Type B pancreatic cell (in vitro differentiated cells): ENCODE results near the gene CLASP1. TPM values are rescaled to one million over a fixed set of nuclear protein-coding genes. Genes with fewer than 3 reads are reported as not detected.
"Not testable (repeated sequence)": the region's sequence is repeated elsewhere in the genome, so short reads cannot be mapped to it uniquely, and the experiment has no call there.

Experiments
- DNase-seq: peaks from one replicate; pipeline ENCODE4 v3.0.0; 2021; ENCODE audit warnings: mixed read lengths; ENCODE audit not compliant: unreplicated experiment; ENCODE audit errors: extremely low spot score
- H3K27ac Mint-ChIP-seq: 2 replicates; pipeline ENCODE4 v1.8.0; 2021; ENCODE audit warnings: mild to moderate bottlenecking, mixed read lengths
- H3K27me3 Mint-ChIP-seq: 2 replicates; pipeline ENCODE4 v1.8.0; 2021; ENCODE audit warnings: mixed read lengths
- H3K36me3 Mint-ChIP-seq: 2 replicates; pipeline ENCODE4 v1.8.0; 2021; ENCODE audit warnings: mixed read lengths
- H3K4me1 Mint-ChIP-seq: one replicate; pipeline ENCODE4 v1.8.0; 2021; ENCODE audit warnings: mixed read lengths; ENCODE audit not compliant: unreplicated experiment
- H3K4me3 Mint-ChIP-seq: 2 replicates; pipeline ENCODE4 v1.8.0; 2021; ENCODE audit warnings: mild to moderate bottlenecking, mixed read lengths
- H3K9me3 Mint-ChIP-seq: 2 replicates; pipeline ENCODE4 v1.8.0; 2021; ENCODE audit warnings: mixed read lengths
- CTCF ChIP-seq: fragments of 200-600 bp; sonication (generic); conservative IDR thresholded peaks from 2 replicates; pipeline ENCODE4 v1.5.0; 2021; ENCODE audit warnings: antibody characterized with exemption, mild to moderate bottlenecking
- total RNA-seq: library from RNA; stranded (reverse); gene quantifications from 2 replicates; pipeline ENCODE4 v1.2.1, GENCODE V29; 2021; ENCODE audit warnings: low replicate concordance

CLASP1 gene
- total RNA-seq, 1 donor from 2014 or later = 74.6 TPM

GRCh38 chr2:121382744-121383143, 266.5 kb downstream of the CLASP1 start:
- Mint-ChIP-seq H3K9me3 (no peaks in the 10 kb centered on the region), H3K36me3 (peaks cover 53% of the 10 kb centered on the region), H3K27me3 (no peaks in the 10 kb centered on the region), H3K4me3 (no peak overlapping the region), H3K27ac (no peak overlapping the region), H3K4me1 (no peaks in the 10 kb centered on the region)
- DNase-seq = no peak
- TF ChIP-seq CTCF = no peak

- Mint-ChIP-seq H3K27ac (no peak overlapping the region), H3K4me1 (no peaks in the 10 kb centered on the region), H3K36me3 (peaks cover 57% of the 10 kb centered on the region), H3K27me3 (no peaks in the 10 kb centered on the region), H3K9me3 (no peaks in the 10 kb centered on the region), H3K4me3 (no peak overlapping the region)
- no peak for TF ChIP-seq CTCF
- DNase-seq = no peak
Measured at GRCh38 chr2:121377646-121378045, 271.6 kb downstream of the CLASP1 start.

GRCh38 chr2:121376535-121377250, 272.6 kb downstream of the CLASP1 start:
- Mint-ChIP-seq H3K27ac (no peak overlapping the region), H3K4me3 (no peak overlapping the region), H3K9me3 (no peaks in the 10 kb centered on the region), H3K27me3 (no peaks in the 10 kb centered on the region), H3K4me1 (no peaks in the 10 kb centered on the region), H3K36me3 (peaks cover 54% of the 10 kb centered on the region)
- no peak for TF ChIP-seq CTCF
- no peak for DNase-seq

- DNase-seq = no peak
- Mint-ChIP-seq H3K27ac (no peak overlapping the region), H3K27me3 (no peaks in the 10 kb centered on the region), H3K36me3 (peaks cover 50% of the 10 kb centered on the region), H3K4me1 (no peaks in the 10 kb centered on the region), H3K4me3 (no peak overlapping the region), H3K9me3 (no peaks in the 10 kb centered on the region)
- TF ChIP-seq CTCF = no peak
Measured at GRCh38 chr2:121375621-121376159, 273.6 kb downstream of the CLASP1 start.

GRCh38 chr2:121374412-121375075, 274.7 kb downstream of the CLASP1 start:
- H3K27me3 Mint-ChIP-seq, H3K27ac Mint-ChIP-seq, H3K4me1 Mint-ChIP-seq, H3K4me3 Mint-ChIP-seq, DNase-seq, H3K9me3 Mint-ChIP-seq: not testable (repeated sequence)
- peaks cover 50% of the 10 kb centered on the region for H3K36me3 Mint-ChIP-seq

- Mint-ChIP-seq H3K36me3 (peaks cover 55% of the 10 kb centered on the region), H3K27me3 (no peaks in the 10 kb centered on the region), H3K9me3 (no peaks in the 10 kb centered on the region), H3K4me3 (no peak overlapping the region), H3K4me1 (no peaks in the 10 kb centered on the region), H3K27ac (no peak overlapping the region)
- DNase-seq = no peak
- TF ChIP-seq CTCF = no peak
Measured at GRCh38 chr2:121372721-121373353, 276.4 kb downstream of the CLASP1 start.
